Measurements from ENCODE around the gene UTS2. TPM values are rescaled to one million over a fixed set of nuclear protein-coding genes. Genes with fewer than 3 reads are reported as not detected.

Gene UTS2
- total and polyA plus RNA-seq, 2 of the 8 experiments (the other 6 are each of a cell fraction or from before 2014, with no cell fraction given): not detected

GRCh38 chr1:7838714-7839113 is 14.2 kb downstream of the UTS2 start:
- CTCF ChIA-PET (ENCODE audit: partially characterized antibody): no interaction called here
- Histone ChIP-seq H3K4me1 (replicated peaks in 1 of 4; ENCODE audit: control insufficient read depth in 3 of 4, insufficient read depth in 4 of 4, low read length in 3 of 4) (no peaks in the 10 kb centered on the region), H4K91ac (replicated peaks; ENCODE audit: insufficient read length, low read length) (no peak overlapping the region), H2BK20ac (ENCODE audit: low read length) (no peak overlapping the region), H3K18ac (ENCODE audit: extremely low read depth, low read length) (no peak overlapping the region), H2BK5ac (ENCODE audit: low read depth, low read length) (no peak overlapping the region), H4K5ac (ENCODE audit: insufficient read length, low read depth, low read length) (no peak overlapping the region), H3K27ac (ENCODE audit: low read depth, low read length) (no peak overlapping the region), H3K23me2 (ENCODE audit: low read depth, low read length) (no peaks in the 10 kb centered on the region), H3K56ac (replicated peaks; ENCODE audit: insufficient read length, low read depth, low read length) (no peak overlapping the region), H2AFZ (ENCODE audit: low read length) (no peak overlapping the region), H3K27me3 (replicated peaks in 1 of 4; ENCODE audit: control insufficient read depth in 3 of 4, extremely low read depth in 1 of 4, insufficient read depth in 3 of 4, low read length in 3 of 4) (peaks cover 0 to 1% (median 0%) of the 10 kb centered on the region in 4 experiments; a peak in 1 of 7 replicates), H4K20me1 (replicated peaks in 1 of 2; ENCODE audit: control insufficient read depth in 1 of 2, insufficient read depth in 2 of 2, low read length in 2 of 2) (no peaks in the 10 kb centered on the region), H4K8ac (ENCODE audit: extremely low read depth, insufficient read depth, low read length) (no peak overlapping the region), H3K79me1 (ENCODE audit: low read depth, low read length) (no peaks in the 10 kb centered on the region), H2BK15ac (ENCODE audit: low read length) (no peak overlapping the region), H3K14ac (ENCODE audit: insufficient read length) (no peak overlapping the region), H3K23ac (ENCODE audit: insufficient read length) (no peak overlapping the region), H3K4ac (replicated peaks; ENCODE audit: insufficient read length, low read depth, low read length) (no peak overlapping the region), H3K4me2 (ENCODE audit: insufficient read depth in 1 of 2, low read depth in 2 of 2, low read length in 2 of 2) (no peak overlapping the region), H3K9ac (replicated peaks in 1 of 4; ENCODE audit: extremely low read depth in 1 of 4, low read depth in 3 of 4, low read length in 3 of 4) (no peak overlapping the region), H3K79me2 (ENCODE audit: control insufficient read depth in 1 of 2, insufficient read depth in 2 of 2, low read length in 2 of 2) (no peaks in the 10 kb centered on the region), H3K4me3 (ENCODE audit: extremely low read depth in 1 of 4, insufficient read depth in 2 of 4, low read depth in 3 of 4, low read length in 4 of 4) (no peak overlapping the region), H2BK12ac (ENCODE audit: low read depth, low read length) (no peak overlapping the region), H2AK5ac (ENCODE audit: low read depth, low read length) (no peak overlapping the region), H3K9me3 (ENCODE audit: insufficient read depth in 2 of 2, low read depth in 1 of 2, low read length in 1 of 2) (peaks cover 4% of the 10 kb centered on the region in 2 experiments; a peak in 3 of 4 replicates), H3K36me3 (ENCODE audit: control insufficient read depth in 2 of 4, insufficient read depth in 4 of 4, low read length in 3 of 4) (peaks cover 0 to 41% (median 13%) of the 10 kb centered on the region in 4 experiments; a peak in 5 of 8 replicates), H2BK120ac (replicated peaks; ENCODE audit: low read depth, low read length) (no peak overlapping the region)
- POLR2A ChIA-PET (ENCODE audit: partially characterized antibody): no interaction called here
- FAIRE-seq: no peak
- 89% methylated on average over 2 of the region's 2 CpGs; no CpG with 5 or more reads in 1 of the 2 experiments for WGBS, 2 experiments (ENCODE audit: extremely low coverage in 1 of 2, insufficient coverage in 1 of 2, insufficient read length in 1 of 2, insufficient replicate concordance in 2 of 2, low coverage in 1 of 2, low lambda C conversion rate in 2 of 2, missing lambda C conversion rate in 1 of 2)
- no peak for DNase-seq (ENCODE audit: low read depth in 1 of 2, low spot score in 2 of 2)
- TF ChIP-seq RBBP5 (IDR thresholded peaks at IDR 0.05; ENCODE audit: borderline replicate concordance, low read depth, low read length) (no peak), KDM4A (IDR thresholded peaks at IDR 0.05; ENCODE audit: low read depth, low read length, severe bottlenecking) (no peak), BACH1 (IDR thresholded peaks at IDR 0.05; ENCODE audit: low read length) (no peak), TAF7 (optimal IDR thresholded peaks at IDR 0.05; ENCODE audit: borderline replicate concordance, low read depth, low read length) (no peak), SIX5 (IDR thresholded peaks at IDR 0.05; ENCODE audit: low read depth, low read length) (no peak), POU5F1 (IDR thresholded peaks at IDR 0.05; ENCODE audit: low read depth, low read length) (no peak), TBP (IDR thresholded peaks at IDR 0.05; ENCODE audit: low read depth, low read length) (no peak), CHD1 (IDR thresholded peaks at IDR 0.05; ENCODE audit: low read depth, low read length) (no peak)
